Measurements from ENCODE around the gene FGD5. TPM values are rescaled to one million over a fixed set of nuclear protein-coding genes. Genes with fewer than 3 reads are reported as not detected.

Gene FGD5
- not detected for total RNA-seq

DNA sequence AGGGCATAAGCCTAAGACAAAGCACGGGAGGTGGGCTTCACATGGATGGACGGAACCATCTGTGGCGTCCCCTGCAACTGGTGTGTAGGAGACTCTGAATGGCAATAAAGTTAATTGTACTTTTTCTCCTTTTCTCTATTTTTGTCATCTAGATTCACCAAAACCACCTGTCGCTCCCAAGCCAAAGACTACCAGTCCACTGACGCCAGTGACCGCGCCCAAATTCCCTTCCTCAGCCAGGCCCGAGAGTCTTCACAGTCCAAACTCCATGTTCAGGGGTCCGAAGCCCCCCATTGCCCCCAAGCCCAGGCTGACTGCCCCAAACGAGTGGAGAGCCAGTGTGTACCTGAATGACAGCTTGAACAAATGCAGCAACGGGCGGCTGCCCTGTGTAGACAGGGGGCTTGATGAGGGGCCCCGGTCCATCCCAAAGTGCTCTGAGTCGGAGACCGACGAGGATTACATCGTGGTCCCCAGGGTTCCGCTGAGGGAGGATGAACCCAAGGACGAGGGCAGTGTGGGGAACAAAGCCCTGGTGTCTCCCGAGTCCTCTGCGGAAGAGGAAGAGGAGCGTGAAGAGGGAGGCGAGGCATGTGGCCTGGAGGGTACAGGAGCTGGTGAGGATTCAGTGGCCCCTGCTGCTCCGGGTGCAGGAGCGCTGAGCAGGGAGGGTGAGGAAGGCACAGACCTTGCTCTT lies at the start of gene FGD5:
TSS of gene FGD5 (plus strand) at position 159 of the 697 bp plus-strand sequence. CDS start at position 269, 110 bp downstream.
- ATAC-seq (no peak), DNase-seq (ENCODE audit: low spot score in 2 of 2) (no peak)
- no peak within 1 kb of the TSS for H3K27ac Mint-ChIP-seq
- H3K36me3 Mint-ChIP-seq = no peaks in the 10 kb centered on the region
- no peaks in the 10 kb centered on the region for H3K9me3 Mint-ChIP-seq

DNA sequence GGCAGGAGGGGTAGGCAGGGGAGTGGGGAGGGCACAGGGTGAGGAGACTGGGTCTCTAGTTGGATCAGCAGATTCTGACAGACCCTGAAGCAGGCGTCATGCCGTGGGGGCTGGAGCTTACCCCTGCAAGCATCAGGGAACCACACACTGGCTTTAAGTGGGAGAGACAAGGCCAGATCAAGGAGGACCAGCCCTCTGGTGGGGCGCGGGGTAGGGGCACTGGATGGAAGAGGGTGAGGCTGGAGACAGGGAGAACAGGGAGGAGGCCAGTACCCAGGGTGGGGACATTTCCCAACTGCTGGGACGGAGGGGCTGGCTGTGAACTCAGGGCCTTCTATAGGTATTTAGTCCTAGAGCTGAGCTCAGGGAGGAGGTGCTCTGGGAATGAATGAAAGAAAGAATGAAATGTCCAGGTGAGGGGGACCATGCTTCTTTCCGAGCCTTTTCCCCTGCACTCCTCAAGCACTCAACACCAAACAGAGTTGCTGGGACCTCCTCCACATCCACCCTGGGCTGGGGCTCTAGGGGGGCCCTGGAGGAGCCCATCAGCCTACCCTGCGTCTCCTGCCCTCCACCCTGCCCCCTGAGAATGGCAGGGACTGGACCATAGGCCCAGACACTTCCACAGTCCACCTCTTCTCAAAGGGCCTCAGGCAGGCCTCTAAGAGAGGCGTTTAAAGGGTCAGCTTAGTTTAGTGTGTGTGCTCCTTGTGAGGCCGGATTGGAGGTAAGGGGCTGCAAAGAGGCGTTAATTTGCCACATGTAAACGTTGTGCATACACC lies 49.0 kb upstream of the FGD5 start:
- Mint-ChIP-seq H3K9me3 (no peaks in the 10 kb centered on the region), H3K36me3 (no peaks in the 10 kb centered on the region), H3K27ac (no peak overlapping the region)
- ATAC-seq = no peak
- no peak for DNase-seq (ENCODE audit: low spot score in 2 of 2)

- ATAC-seq (no peak), DNase-seq (ENCODE audit: low spot score in 2 of 2) (no peak)
- Mint-ChIP-seq H3K27ac (no peak overlapping the region), H3K9me3 (no peaks in the 10 kb centered on the region), H3K36me3 (no peaks in the 10 kb centered on the region)
Measured at GRCh38 chr3:14770591-14770990, 48.2 kb upstream of the FGD5 start.

GRCh38 chr3:14771593-14772497 lies 46.9 kb upstream of the FGD5 start:
- Mint-ChIP-seq H3K36me3 (no peaks in the 10 kb centered on the region), H3K9me3 (no peaks in the 10 kb centered on the region), H3K27ac (no peak overlapping the region)
- no peak for DNase-seq (ENCODE audit: low spot score in 2 of 2)
- ATAC-seq = no peak

DNA sequence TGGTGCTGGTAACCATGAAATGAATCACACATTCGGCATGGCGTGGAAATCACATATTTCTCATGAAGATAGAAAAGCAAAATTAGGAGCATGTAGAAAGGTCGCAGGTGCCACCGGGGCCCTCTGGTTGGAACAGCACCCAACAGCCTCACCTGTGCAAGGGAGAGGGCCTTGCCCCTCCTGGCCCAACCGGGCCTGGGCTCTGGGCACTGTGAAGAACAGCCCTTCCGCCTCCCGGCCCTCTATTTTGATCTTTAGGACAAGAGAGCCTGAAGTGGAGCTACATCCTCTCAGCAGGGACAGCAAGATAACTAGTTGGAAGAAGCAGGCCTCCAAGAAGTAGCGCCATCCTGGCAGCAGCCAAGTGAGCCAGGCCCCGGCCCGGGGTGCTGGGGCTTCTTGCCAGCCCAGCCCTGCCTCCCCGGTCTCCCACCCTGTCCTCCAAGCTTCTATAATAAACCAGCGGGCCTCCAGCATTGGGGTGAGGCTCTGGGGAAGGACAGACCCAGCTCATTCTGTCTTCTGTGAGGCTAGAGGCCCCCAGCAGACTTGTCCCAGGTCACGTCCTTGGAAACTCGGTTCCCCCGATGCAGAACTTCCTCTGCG lies 46.1 kb upstream of the FGD5 start:
- Mint-ChIP-seq H3K9me3 (no peaks in the 10 kb centered on the region), H3K36me3 (no peaks in the 10 kb centered on the region), H3K27ac (no peak overlapping the region)
- ATAC-seq (no peak), DNase-seq (ENCODE audit: low spot score in 2 of 2) (no peak)

DNA sequence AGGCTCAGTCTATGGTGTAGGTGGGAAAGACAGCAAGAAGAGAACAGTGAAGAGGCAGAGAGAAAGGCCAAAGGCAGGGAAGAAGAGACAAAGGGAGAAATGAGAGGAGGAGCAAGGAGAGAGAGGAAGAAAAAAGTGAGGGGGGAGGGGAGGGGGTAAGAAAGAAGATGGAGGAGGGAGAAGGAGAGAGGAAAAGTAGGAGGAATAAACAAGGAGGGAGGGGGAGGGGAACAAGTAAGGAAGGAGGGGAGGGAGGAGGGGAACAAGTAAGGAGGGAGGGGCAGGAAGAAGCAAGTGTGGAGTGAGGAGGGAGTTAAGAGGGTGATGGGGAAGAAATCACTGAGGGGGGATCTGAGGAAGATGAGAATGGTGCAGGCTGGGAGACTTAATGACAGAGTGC lies 45.5 kb upstream of the FGD5 start:
- H3K9me3 Mint-ChIP-seq = peaks cover 0 to 5% of the 10 kb centered on the region in 2 donors
- DNase-seq (ENCODE audit: low spot score in 2 of 2) (no peak), ATAC-seq (no peak)
- H3K27ac Mint-ChIP-seq = no peak overlapping the region
- H3K36me3 Mint-ChIP-seq = no peaks in the 10 kb centered on the region

GRCh38 chr3:14773691-14774128 lies 45.1 kb upstream of the FGD5 start:
- Mint-ChIP-seq H3K27ac (no peak overlapping the region), H3K36me3 (peaks cover 0 to 3% of the 10 kb centered on the region in 2 donors), H3K9me3 (peaks cover 1 to 9% of the 10 kb centered on the region in 2 donors)
- DNase-seq (ENCODE audit: low spot score in 2 of 2) (peak in 1 of 2 donors; percentile 28), ATAC-seq (no peak)

- peaks cover 0 to 10% of the 10 kb centered on the region in 2 donors for H3K36me3 Mint-ChIP-seq
- H3K9me3 Mint-ChIP-seq = peaks cover 4 to 16% of the 10 kb centered on the region in 2 donors
- ATAC-seq = no peak
- no peak overlapping the region for H3K27ac Mint-ChIP-seq
- peak in 1 of 2 donors; percentile 9 for DNase-seq (ENCODE audit: low spot score in 2 of 2)
Measured at GRCh38 chr3:14774431-14774830, 44.3 kb upstream of the FGD5 start.

DNA sequence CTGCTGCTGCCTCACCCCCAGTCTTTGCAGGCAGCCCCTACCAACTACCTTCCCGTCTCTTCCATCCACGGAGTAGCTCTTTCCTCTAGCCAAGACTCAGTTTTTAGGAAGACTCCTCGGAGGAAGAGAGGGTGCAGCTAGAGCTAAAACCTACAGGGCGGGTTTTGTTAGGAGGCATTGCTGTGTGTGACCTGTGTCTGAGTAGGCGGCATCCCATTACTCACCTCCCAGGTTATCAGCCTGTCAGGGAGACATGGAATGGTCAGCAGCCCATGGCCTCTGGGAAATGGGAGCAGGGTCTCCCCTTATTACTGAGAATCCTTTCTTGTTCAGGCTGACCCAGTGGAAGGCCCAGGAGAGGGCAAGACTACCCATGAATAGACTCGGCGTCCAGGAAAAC lies 43.8 kb upstream of the FGD5 start:
- H3K27ac Mint-ChIP-seq = no peak overlapping the region
- H3K36me3 Mint-ChIP-seq = peaks cover 0 to 13% of the 10 kb centered on the region in 2 donors
- ATAC-seq (no peak), DNase-seq (ENCODE audit: low spot score in 2 of 2) (peak in 1 of 2 donors; percentile 33)
- H3K9me3 Mint-ChIP-seq = peaks cover 4 to 16% of the 10 kb centered on the region in 2 donors

GRCh38 chr3:14775563-14775962 lies 43.2 kb upstream of the FGD5 start:
- ATAC-seq (no peak), DNase-seq (ENCODE audit: low spot score in 2 of 2) (no peak)
- Mint-ChIP-seq H3K36me3 (peaks cover 0 to 13% of the 10 kb centered on the region in 2 donors), H3K9me3 (peaks cover 4 to 16% of the 10 kb centered on the region in 2 donors), H3K27ac (peak overlapping the region in 1 of 2 donors; percentile 81)

DNA sequence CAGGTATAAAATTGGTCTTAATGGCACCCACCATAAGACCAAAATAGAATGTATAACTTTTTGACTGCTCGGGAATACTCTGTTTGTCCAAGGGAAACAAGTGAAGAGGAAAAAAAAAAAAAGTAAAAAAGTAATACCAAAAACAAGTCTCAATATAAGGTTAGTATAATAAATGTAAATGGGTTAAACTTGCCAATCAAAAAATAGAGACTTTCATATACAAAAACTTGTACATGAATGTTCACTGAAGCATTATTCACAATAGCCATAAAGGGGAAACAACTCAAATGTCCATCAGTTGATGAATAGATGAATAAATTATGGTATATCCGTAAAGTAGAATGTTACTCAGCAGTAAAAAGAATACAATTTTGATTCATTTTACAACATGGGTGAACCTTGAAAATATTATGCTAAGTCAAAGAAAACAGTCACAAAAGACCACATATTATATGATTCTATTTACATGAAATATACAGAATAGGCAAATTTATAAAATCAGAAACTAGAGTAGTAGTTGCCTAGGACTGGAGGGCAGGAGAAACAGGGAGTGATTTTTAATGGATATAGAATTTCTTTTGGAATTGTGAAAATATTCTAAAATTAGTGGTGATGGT lies 39.6 kb upstream of the FGD5 start:
- Mint-ChIP-seq H3K27ac (no peak overlapping the region), H3K9me3 (peaks cover 4 to 16% of the 10 kb centered on the region in 2 donors), H3K36me3 (peaks cover 0 to 13% of the 10 kb centered on the region in 2 donors)
- no peak for DNase-seq (ENCODE audit: low spot score in 2 of 2)
- ATAC-seq = no peak

- H3K9me3 Mint-ChIP-seq = peaks cover 4 to 16% of the 10 kb centered on the region in 2 donors
- H3K36me3 Mint-ChIP-seq = peaks cover 0 to 13% of the 10 kb centered on the region in 2 donors
- ATAC-seq (peak; percentile 61 to 75), DNase-seq (ENCODE audit: low spot score in 2 of 2) (peak in 1 of 2 donors; percentile 42)
- H3K27ac Mint-ChIP-seq = no peak overlapping the region
Measured at GRCh38 chr3:14780927-14781507, 37.7 kb upstream of the FGD5 start.

DNA sequence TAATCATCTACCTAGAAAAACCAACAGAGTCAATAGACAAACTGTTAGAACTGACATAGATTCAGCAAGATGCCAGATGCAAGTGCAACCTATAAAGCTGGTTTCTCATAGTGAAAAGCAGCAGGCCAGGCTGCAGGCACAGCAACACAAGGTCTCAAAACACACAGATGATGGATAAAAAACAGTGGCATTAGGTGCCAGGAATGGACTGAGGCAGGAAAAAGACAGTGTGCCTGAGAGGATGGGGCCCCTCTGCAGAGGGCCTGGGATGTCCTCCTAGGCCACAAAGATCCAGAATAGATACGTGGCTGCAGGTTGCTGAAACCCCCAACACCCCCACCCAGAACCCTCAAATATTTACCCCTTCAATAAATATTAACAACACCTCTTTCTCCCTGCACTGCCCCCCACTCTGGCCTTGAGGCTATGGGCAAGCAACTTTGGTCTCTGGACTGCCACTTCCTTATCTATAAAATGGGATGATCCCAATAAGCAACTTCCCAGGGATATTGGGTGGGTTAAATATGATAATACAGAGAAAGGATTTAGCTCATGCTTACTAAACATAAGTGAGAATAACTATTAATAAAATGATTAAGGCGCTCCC lies 35.2 kb upstream of the FGD5 start:
- H3K27ac Mint-ChIP-seq = no peak overlapping the region
- ATAC-seq (no peak), DNase-seq (ENCODE audit: low spot score in 2 of 2) (no peak)
- peaks cover 4 to 9% of the 10 kb centered on the region in 2 donors for H3K9me3 Mint-ChIP-seq
- H3K36me3 Mint-ChIP-seq = peaks cover 0 to 12% of the 10 kb centered on the region in 2 donors

DNA sequence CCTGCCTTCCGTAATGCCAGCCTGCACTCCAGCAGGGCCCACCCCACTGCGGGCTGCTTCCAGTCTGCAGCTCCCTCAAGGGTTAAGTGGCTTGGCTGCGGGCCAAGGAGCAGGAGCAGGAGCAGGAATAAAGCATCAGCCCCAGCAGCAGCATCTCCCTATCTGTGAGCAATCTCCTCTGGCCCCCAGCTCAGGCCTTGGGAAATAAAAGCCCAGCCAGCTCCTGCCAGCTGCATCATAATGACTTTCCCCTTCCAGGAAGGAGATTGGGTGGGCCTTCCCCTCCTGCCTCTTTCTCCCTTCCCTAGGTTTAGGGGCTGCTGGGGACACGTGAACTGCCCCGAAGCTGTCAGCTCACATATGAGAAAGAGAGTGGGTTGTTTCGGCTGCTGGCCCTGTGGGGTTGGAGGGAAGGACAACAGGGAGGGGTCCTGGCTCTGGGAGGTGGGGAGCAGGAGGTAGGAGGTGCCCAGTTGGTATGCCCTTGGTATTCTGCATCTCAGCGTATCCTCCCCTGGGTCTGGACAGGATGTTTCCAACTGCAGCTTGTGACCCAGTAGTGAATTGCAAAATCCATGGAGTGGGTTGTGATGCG lies 34.6 kb upstream of the FGD5 start:
- DNase-seq (ENCODE audit: low spot score in 2 of 2) (no peak), ATAC-seq (no peak)
- H3K27ac Mint-ChIP-seq = no peak overlapping the region
- H3K9me3 Mint-ChIP-seq = peaks cover 0 to 3% of the 10 kb centered on the region in 2 donors
- H3K36me3 Mint-ChIP-seq = peaks cover 0 to 6% of the 10 kb centered on the region in 2 donors
